Left lung (tissue), 10 donors: ENCODE results near the gene DDO. TPM values are rescaled to one million over a fixed set of nuclear protein-coding genes. Genes with fewer than 3 reads are reported as not detected.

ENCODE experiments used
- ATAC-seq: fragments of 200-7000 bp; cut with Tn5 transposase; one replicate; pipeline ENCODE4 v1.9.1; 2020; ENCODE audit warnings: moderate library complexity
- DNase-seq, 4 donors: peaks; one replicate each; pipeline ENCODE4 v3.0.0-alpha.2; 2013 to 2020
- H3K27ac ChIP-seq, 2 donors: fragments of 200-600 bp; sonication (generic) in 1 of 2; one replicate each; pipeline versions ENCODE4 v1.5.0 to v1.8.0; 2020 to 2021
- H3K27me3 ChIP-seq, 2 donors: fragments of 200-600 bp; sonication (generic) in 1 of 2; one replicate each; pipeline versions ENCODE4 v1.5.0 to v1.8.0; 2020 to 2021
- H3K36me3 ChIP-seq, 2 donors: fragments of 200-600 bp; sonication (generic) in 1 of 2; one replicate each; pipeline versions ENCODE4 v1.5.0 to v1.8.0; 2020 to 2021
- H3K4me1 ChIP-seq, 2 donors: fragments of 200-600 bp; one replicate each; pipeline ENCODE4 v1.8.0; 2021
- H3K4me3 ChIP-seq, 2 donors: fragments of 200-600 bp; sonication (generic) in 1 of 2; one replicate each; pipeline versions ENCODE4 v1.5.0 to v1.8.0; 2020 to 2021; ENCODE audit warnings: mild to moderate bottlenecking in 1 of 2
- H3K9me3 ChIP-seq, 2 donors: fragments of 200-600 bp; sonication (generic) in 1 of 2; one replicate each; pipeline versions ENCODE4 v1.5.0 to v1.8.0; 2020 to 2021
- CTCF ChIP-seq, 2 donors: fragments of 200-600 bp; sonication (generic) in 1 of 2; IDR thresholded peaks; one replicate each; pipeline versions ENCODE4 v1.5.0 to v1.8.0; 2021; ENCODE audit warnings: antibody characterized with exemption in 2 of 2
- intact Hi-C, 2 donors: fragments of 100-400 bp; cut with DNase I; formaldehyde crosslinking; loops; one replicate each; pipeline versions ENCODE4 v1.11.2 to v1.14.2; 2022
- polyA plus RNA-seq, 6 donors: library from polyadenylated mRNA; unstranded; fragments of 120-200 nt; gene quantifications; one replicate each; pipeline ENCODE4 v1.2.1, GENCODE V29; 2013; ENCODE audit not compliant: insufficient read length in 6 of 6
- total RNA-seq, 2 donors: library from RNA; stranded (reverse); fragmentation: NEBNext Ultra II Directional; extraction: Animal tissue kit (Norgen Biotek cat#: 25700); gene quantifications; one replicate each; pipeline ENCODE4 v1.2.1, GENCODE V29; 2021
- donor health status: DM: no; HTN: yes; CAD: no.
- donor health status: DM: no; HTN: no; CAD: no.

Gene DDO
- total and polyA plus RNA-seq, 8 donors = 0.61 to 2.4 (median 1.7) TPM

GRCh38 chr6:110366975-110367374 is 48.4 kb downstream of the DDO start:
- intact Hi-C loops = no loop called here
- Histone ChIP-seq H3K4me3 (no peak overlapping the region), H3K36me3 (no peaks in the 10 kb centered on the region), H3K9me3 (no peaks in the 10 kb centered on the region), H3K27me3 (no peaks in the 10 kb centered on the region), H3K27ac (no peak overlapping the region), H3K4me1 (no peaks in the 10 kb centered on the region)
- no peak for TF ChIP-seq CTCF (IDR thresholded peaks at IDR 0.05)
- ATAC-seq = no peak
- no peak for DNase-seq

- DNase-seq = no peak
- Histone ChIP-seq H3K4me1 (no peaks in the 10 kb centered on the region), H3K4me3 (no peak overlapping the region), H3K36me3 (no peaks in the 10 kb centered on the region), H3K9me3 (no peaks in the 10 kb centered on the region), H3K27ac (no peak overlapping the region), H3K27me3 (peaks cover 0 to under 1% of the 10 kb centered on the region in 2 donors)
- TF ChIP-seq CTCF (IDR thresholded peaks at IDR 0.05) = no peak
- no peak for ATAC-seq
- intact Hi-C loops = no loop called here
These were observed 49.1 kb downstream of the DDO start for GRCh38 chr6:110366256-110366655.

- no peak for DNase-seq
- Histone ChIP-seq H3K27ac (no peak overlapping the region), H3K4me1 (no peaks in the 10 kb centered on the region), H3K9me3 (no peaks in the 10 kb centered on the region), H3K27me3 (peaks cover 0 to 14% of the 10 kb centered on the region in 2 donors), H3K36me3 (no peaks in the 10 kb centered on the region), H3K4me3 (no peak overlapping the region)
- intact Hi-C loops = no loop called here
- no peak for TF ChIP-seq CTCF (IDR thresholded peaks at IDR 0.05)
- no peak for ATAC-seq
These were observed 50.8 kb downstream of the DDO start for GRCh38 chr6:110364364-110365105.

- Histone ChIP-seq H3K9me3 (no peaks in the 10 kb centered on the region), H3K36me3 (no peaks in the 10 kb centered on the region), H3K4me3 (no peak overlapping the region), H3K4me1 (peaks cover 0 to under 1% of the 10 kb centered on the region in 2 donors), H3K27me3 (peaks cover 0 to 22% of the 10 kb centered on the region in 2 donors), H3K27ac (no peak overlapping the region)
- intact Hi-C loops = no loop called here
- DNase-seq (no peak), ATAC-seq (no peak)
- TF ChIP-seq CTCF (IDR thresholded peaks at IDR 0.05) = no peak
These were observed 51.6 kb downstream of the DDO start for GRCh38 chr6:110363748-110364147.

- no peak for DNase-seq
- no peak for ATAC-seq
These were observed 54.7 kb downstream of the DDO start for GRCh38 chr6:110360676-110361075.

More at GRCh38 chr6:110360676-110361075, 54.7 kb downstream of the DDO start:
- Histone ChIP-seq H3K4me1 (peaks cover 4 to 7% of the 10 kb centered on the region in 2 donors), H3K36me3 (no peaks in the 10 kb centered on the region), H3K27me3 (peaks cover 12 to 53% of the 10 kb centered on the region in 2 donors), H3K27ac (no peak overlapping the region), H3K9me3 (no peaks in the 10 kb centered on the region), H3K4me3 (no peak overlapping the region)
- intact Hi-C loops = no loop called here
- TF ChIP-seq CTCF (IDR thresholded peaks at IDR 0.05) = no peak
